COLO829 (cell line): ENCODE results near the gene ZC3H18.

Experiments
- DNase-seq: peaks from one replicate; pipeline ENCODE4 v3.0.0; 2012; ENCODE audit warnings: low spot score

ZC3H18 gene

DNA sequence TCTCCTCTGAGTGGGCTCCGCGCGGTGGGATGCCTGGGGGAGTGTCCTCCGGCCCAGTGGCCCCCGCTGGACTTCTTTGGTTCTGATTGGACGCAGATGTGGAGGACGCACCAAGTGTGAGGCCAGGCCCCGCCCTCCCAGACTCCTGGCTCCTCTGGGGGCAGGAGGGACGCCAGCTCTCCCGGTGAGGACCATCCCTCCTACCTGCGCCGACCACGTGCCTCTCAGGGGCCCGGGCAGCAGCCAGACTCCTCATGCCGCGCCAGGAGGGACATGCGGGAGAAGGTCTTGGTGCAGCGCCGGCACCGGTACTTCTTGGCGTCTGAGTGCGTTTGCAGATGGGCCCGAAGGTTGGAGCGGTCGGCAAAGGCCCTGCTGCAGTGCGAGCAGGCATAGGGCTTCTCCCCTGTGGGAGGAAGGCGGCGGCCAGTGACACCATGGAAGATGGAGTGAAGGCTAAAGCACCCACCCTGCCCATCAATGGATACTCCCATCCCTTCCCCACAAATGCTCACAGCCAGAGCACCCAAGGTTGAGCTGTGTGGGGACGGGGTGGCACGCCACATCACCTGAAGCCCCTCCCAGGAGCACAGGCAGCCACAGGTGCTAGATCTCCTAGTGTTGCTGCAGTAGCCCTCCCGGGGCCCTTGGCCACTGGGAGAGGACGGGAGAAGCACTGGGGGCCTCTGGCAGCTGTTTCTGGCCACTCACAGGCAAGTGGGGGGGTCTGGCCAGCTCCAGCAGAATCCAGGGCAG is 108.2 kb downstream of the ZC3H18 start:
- DNase-seq = no peak

DNA sequence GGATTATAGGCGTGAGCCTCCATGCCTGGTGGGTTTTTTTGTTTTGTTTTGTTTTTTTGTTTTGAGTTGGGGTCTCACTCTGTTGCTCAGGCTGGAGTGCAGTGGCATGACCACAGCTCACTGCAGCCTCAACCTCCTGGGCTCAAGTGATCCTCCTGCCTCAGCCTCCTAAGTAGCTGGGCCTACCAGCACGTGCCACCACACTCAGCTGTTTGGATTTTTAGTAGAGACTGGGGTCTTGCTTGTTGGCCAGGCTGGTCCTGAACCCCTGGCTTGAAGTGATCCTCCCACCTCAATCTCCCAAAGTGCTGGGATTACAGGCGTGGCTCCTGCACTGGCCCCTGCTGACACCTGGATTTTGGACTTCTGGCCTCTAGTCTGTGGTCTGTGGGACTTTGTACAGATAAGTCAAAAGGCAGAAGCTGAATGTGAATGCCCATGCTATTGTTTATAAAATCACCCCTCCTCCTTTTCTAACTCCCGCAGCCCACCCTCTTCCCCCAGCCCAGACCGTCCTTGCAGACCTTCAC is 110.4 kb downstream of the ZC3H18 start:
- DNase-seq = no peak

DNA sequence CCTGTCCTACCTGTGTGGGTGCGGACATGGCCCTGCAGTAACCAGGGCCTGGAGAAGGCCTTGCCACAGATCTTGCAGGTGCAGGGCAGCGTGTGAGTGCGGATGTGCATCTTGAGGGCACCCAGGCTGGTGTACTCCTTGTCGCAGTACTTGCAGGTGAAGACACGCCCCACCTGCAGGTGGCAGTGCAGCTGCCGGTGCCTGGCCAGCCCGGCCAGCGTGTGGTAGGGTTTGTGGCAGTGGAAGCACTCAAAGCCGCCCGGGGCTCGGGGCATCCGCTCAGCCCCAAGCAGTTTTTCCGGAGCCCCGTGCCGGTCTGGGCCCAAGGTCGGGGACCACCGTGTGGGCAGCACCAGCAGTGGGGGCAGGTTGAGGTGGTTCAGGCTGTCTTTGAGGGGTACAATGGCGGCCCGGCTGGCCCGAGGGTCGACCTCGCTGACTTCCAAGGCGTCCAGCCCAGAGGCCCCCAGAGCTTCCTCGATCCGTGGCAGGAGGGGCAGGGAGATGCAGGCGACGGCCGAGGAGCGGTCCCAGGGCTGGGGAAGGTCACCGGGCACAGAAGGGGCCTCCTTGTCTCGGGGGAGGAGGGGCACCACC is 111.0 kb downstream of the ZC3H18 start:
- no peak for DNase-seq
